HCT116 (cell line): ENCODE results near the gene DRD2. TPM values are rescaled to one million over a fixed set of nuclear protein-coding genes. Genes with fewer than 3 reads are reported as not detected.

Experiments used
- ATAC-seq: fragments of 200-7000 bp; cut with Tn5 transposase; 2 replicates; pipeline ENCODE4 v1.9.1; 2020; ENCODE audit warnings: mild to moderate bottlenecking, moderate library complexity
- BruUV-seq: library from RNA; stranded (reverse); fragments of 400-500 nt; replicated peaks from 2 replicates; lab custom pipeline; 2021; lab: Mats Ljungman, UMichigan
- CTCF ChIA-PET: fragments of 300-600 bp; sonication (Branson Sonifier 250); formaldehyde crosslinking; loops from one replicate; lab custom pipeline; 2021; ENCODE audit warnings: antibody characterized with exemption; lab: Charles Lee
- POLR2A ChIA-PET: fragments of 300-600, 350-600 bp; sonication (Branson Sonifier 250); formaldehyde crosslinking; loops from one replicate; lab custom pipeline; 2021; ENCODE audit warnings: antibody characterized with exemption; lab: Charles Lee
- RAD21 ChIA-PET, 2 experiments: fragments of 300-600 bp; sonication (Branson Sonifier 250); formaldehyde crosslinking; loops; one replicate each; lab custom pipeline; 2023; ENCODE audit warnings: low total read pairs in 2 of 2; ENCODE audit not compliant: uncharacterized antibody in 2 of 2, unreplicated experiment in 2 of 2, low non-redundant PET in 1 of 2; lab: Charles Lee
- DNase-seq: peaks from one replicate; pipeline ENCODE4 v3.0.0-alpha.2; 2010; ENCODE audit warnings: low read depth, low spot score
- H2AFZ ChIP-seq: fragments of 200-600 bp; shearing (Covaris generic), sonication (generic); 2 replicates; pipeline ENCODE4 v1.6.1; 2017; ENCODE audit warnings: low read depth, mixed run types, mixed read lengths, antibody characterized with exemption, low read length; ENCODE audit not compliant: poor library complexity, severe bottlenecking
- H3K27ac ChIP-seq: 2 replicates; pipeline ENCODE4 v1.5.1; 2012; ENCODE audit warnings: low read depth, low read length
- H3K27me3 ChIP-seq: fragments of 200-600 bp; sonication (generic); 2 replicates; pipeline ENCODE4 v1.6.1; 2016; ENCODE audit warnings: mixed run types, low read length, mixed read lengths; ENCODE audit not compliant: insufficient read depth
- H3K36me3 ChIP-seq, 2 experiments: fragments of 200-500 bp in 1 of 2; fragments of 200-600 bp in 1 of 2; sonication (Bioruptor generic) in 1 of 2; sonication (generic) in 1 of 2; 2 replicates each; pipeline versions ENCODE4 v1.5.1 to v1.6.1; 2014 to 2016; ENCODE audit warnings: low read length in 2 of 2, inconsistent platforms in 1 of 2, mixed read lengths in 1 of 2, mixed run types in 1 of 2; ENCODE audit not compliant: insufficient read depth in 2 of 2, control insufficient read depth in 1 of 2
- H3K4me1 ChIP-seq, 2 experiments: fragments of 200-600 bp in 1 of 2; sonication (generic) in 1 of 2; 2 replicates each; pipeline versions ENCODE4 v1.5.1 to v1.6.1; 2012 to 2017; ENCODE audit warnings: low read length in 2 of 2, inconsistent platforms in 1 of 2, mild to moderate bottlenecking in 1 of 2, mixed read lengths in 1 of 2, mixed run types in 1 of 2, moderate library complexity in 1 of 2; ENCODE audit not compliant: insufficient read depth in 2 of 2, control insufficient read depth in 1 of 2
- H3K4me2 ChIP-seq: fragments of 200-600 bp; sonication (generic); 2 replicates; pipeline ENCODE4 v1.6.1; 2017; ENCODE audit warnings: mixed run types, low read length, mixed read lengths
- H3K4me3 ChIP-seq, 2 experiments: fragments of 200-600 bp in 1 of 2; sonication (generic) in 1 of 2; replicated peaks in 1 of 2; 2 replicates each; pipeline ENCODE4 v1.5.1; 2011 to 2016; ENCODE audit warnings: low read length in 2 of 2, control low read depth in 1 of 2, low read depth in 1 of 2, mild to moderate bottlenecking in 1 of 2, mixed read lengths in 1 of 2, mixed run types in 1 of 2
- H3K79me2 ChIP-seq: fragments of 200-600 bp; sonication (generic); 2 replicates; pipeline ENCODE4 v1.6.1; 2017; ENCODE audit warnings: mild to moderate bottlenecking, mixed run types, low read length, moderate library complexity, mixed read lengths; ENCODE audit not compliant: insufficient read depth
- H3K9ac ChIP-seq: fragments of 200-600 bp; sonication (generic); 2 replicates; pipeline ENCODE4 v1.6.1; 2016; ENCODE audit warnings: low read length, mixed read lengths
- H3K9me2 ChIP-seq: fragments of 200-600 bp; sonication (generic), shearing (Covaris generic); 2 replicates; pipeline ENCODE4 v1.6.1; 2017; ENCODE audit warnings: mixed run types, mild to moderate bottlenecking, moderate library complexity; ENCODE audit not compliant: insufficient read depth
- H3K9me3 ChIP-seq, 2 experiments: fragments of 200-500 bp in 1 of 2; fragments of 200-600 bp in 1 of 2; sonication (Bioruptor generic) in 1 of 2; sonication (generic) in 1 of 2; 2 replicates each; pipeline ENCODE4 v1.6.1; 2014 to 2017; ENCODE audit warnings: low read length in 2 of 2, mixed read lengths in 2 of 2, inconsistent platforms in 1 of 2, low read depth in 1 of 2, mild to moderate bottlenecking in 1 of 2, mixed run types in 1 of 2, moderate library complexity in 1 of 2; ENCODE audit not compliant: control insufficient read depth in 1 of 2, insufficient read depth in 1 of 2
- H4K20me1 ChIP-seq: fragments of 200-600 bp; sonication (generic), shearing (Covaris generic); 2 replicates; pipeline ENCODE4 v1.6.1; 2017; ENCODE audit warnings: mixed run types, mild to moderate bottlenecking, moderate library complexity; ENCODE audit not compliant: insufficient read depth
- ATF3 ChIP-seq: IDR thresholded peaks from 2 replicates; pipeline ENCODE4 v1.6.1; 2012
- CBX3 ChIP-seq: IDR thresholded peaks from 2 replicates; pipeline ENCODE4 v1.6.1; 2012; ENCODE audit warnings: low read depth
- CTCF ChIP-seq, 3 experiments: fragments of 200-600 bp in 1 of 3; sonication (generic) in 1 of 3; IDR thresholded peaks in 2 of 3; conservative IDR thresholded peaks in 1 of 3; 2 replicates each; pipeline ENCODE4 v1.5.1; 2012 to 2017; ENCODE audit warnings: low read depth in 2 of 3, low read length in 2 of 3, antibody characterized with exemption in 1 of 3, borderline replicate concordance in 1 of 3, control low read depth in 1 of 3, mild to moderate bottlenecking in 1 of 3, mixed read lengths in 1 of 3, mixed run types in 1 of 3, moderate library complexity in 1 of 3; ENCODE audit not compliant: insufficient read depth in 1 of 3
- EGR1 ChIP-seq: IDR thresholded peaks from 2 replicates; pipeline ENCODE4 v1.6.1; 2012; ENCODE audit warnings: low read depth
- EZH2 ChIP-seq: fragments of 200-600 bp; sonication (generic); IDR thresholded peaks from 2 replicates; pipeline ENCODE4 v1.6.1; 2017; ENCODE audit warnings: antibody characterized with exemption, mixed run types
- EZH2phosphoT487 ChIP-seq: fragments of 200-600 bp; IDR thresholded peaks from 2 replicates; pipeline ENCODE4 v1.6.1; 2018; ENCODE audit warnings: antibody characterized with exemption, borderline replicate concordance
- FOSL1 ChIP-seq: IDR thresholded peaks from 2 replicates; pipeline ENCODE4 v1.6.1; 2012; ENCODE audit warnings: low read depth
- JUND ChIP-seq: IDR thresholded peaks from 2 replicates; pipeline ENCODE4 v1.6.1; 2012
- MAX ChIP-seq: IDR thresholded peaks from 2 replicates; pipeline ENCODE4 v1.6.1; 2012
- POLR2A ChIP-seq: IDR thresholded peaks from 2 replicates; pipeline ENCODE4 v1.7.0; 2011; ENCODE audit warnings: borderline replicate concordance; ENCODE audit not compliant: insufficient read depth, insufficient read length; ENCODE audit errors: extremely low read depth
- POLR2AphosphoS5 ChIP-seq: IDR thresholded peaks from 2 replicates; pipeline ENCODE4 v1.6.1; 2011; ENCODE audit warnings: mild to moderate bottlenecking, low read depth, low read length, moderate library complexity
- RAD21 ChIP-seq: IDR thresholded peaks from 2 replicates; pipeline ENCODE4 v1.6.1; 2012; ENCODE audit warnings: low read depth, mild to moderate bottlenecking
- REST ChIP-seq: IDR thresholded peaks from 2 replicates; pipeline ENCODE4 v1.6.1; 2012; ENCODE audit warnings: low read depth
- SIN3A ChIP-seq: IDR thresholded peaks from 2 replicates; pipeline ENCODE4 v1.6.1; 2012; ENCODE audit warnings: low read depth
- SP1 ChIP-seq: IDR thresholded peaks from 2 replicates; pipeline ENCODE4 v1.6.1; 2012; ENCODE audit warnings: low read depth
- SRF ChIP-seq: IDR thresholded peaks from 2 replicates; pipeline ENCODE4 v1.6.1; 2012; ENCODE audit warnings: low read depth
- TCF7L2 ChIP-seq: IDR thresholded peaks from 2 replicates; pipeline ENCODE4 v1.7.0; 2011; ENCODE audit warnings: borderline replicate concordance, inconsistent platforms; ENCODE audit not compliant: insufficient read depth, insufficient read length; ENCODE audit errors: extremely low read depth
- YY1 ChIP-seq: IDR thresholded peaks from 2 replicates; pipeline ENCODE4 v1.6.1; 2011; ENCODE audit warnings: low read length, low read depth, moderate library complexity, mild to moderate bottlenecking; ENCODE audit not compliant: insufficient replicate concordance; ENCODE audit errors: extremely low read depth
- ZFX ChIP-seq: fragments of 450-650 bp; IDR thresholded peaks from 2 replicates; pipeline ENCODE4 v1.6.1; 2017
- ZNF274 ChIP-seq: fragments of 200-500 bp; sonication (Bioruptor generic); IDR thresholded peaks from 2 replicates; pipeline ENCODE4 v1.6.1; 2014; ENCODE audit warnings: mild to moderate bottlenecking, low read depth, low read length, inconsistent platforms
- intact Hi-C: fragments of 100-400 bp; cut with micrococcal nuclease; formaldehyde crosslinking; loops from 2 replicates; pipeline ENCODE4 v1.10.0; 2022
- total RNA-seq: library from RNA; stranded (reverse); gene quantifications from one replicate; pipeline ENCODE4 v1.2.1, GENCODE V29; 2021; ENCODE audit not compliant: unreplicated experiment

The DRD2 gene
- total RNA-seq, 1 experiment from 2014 or later, result not detected

GRCh38 chr11:113447621-113448315 lies 27.4 kb downstream of the DRD2 start:
- H3K4me1 ChIP-seq, result no peaks in the 10 kb centered on the region
- ChIA-PET POLR2A (no interaction called here), RAD21 (no interaction called here), CTCF (no interaction called here)
- no peaks in the 10 kb centered on the region for H3K36me3 ChIP-seq
- DNase-seq (no peak), ATAC-seq (no peak)
- H3K27ac ChIP-seq, result no peak overlapping the region
- H3K27me3 ChIP-seq, result peaks cover 36% of the 10 kb centered on the region
- no peaks in the 10 kb centered on the region for H3K9me2 ChIP-seq
- no peaks in the 10 kb centered on the region for H3K79me2 ChIP-seq
- H4K20me1 ChIP-seq, result no peaks in the 10 kb centered on the region
- H3K4me3 ChIP-seq, result no peak overlapping the region
- intact Hi-C loops, result no loop called here
- no peak overlapping the region for H3K9ac ChIP-seq
- H3K4me2 ChIP-seq, result no peak overlapping the region
- no peaks in the 10 kb centered on the region for H3K9me3 ChIP-seq
- TF ChIP-seq YY1 (no peak), TCF7L2 (no peak), CBX3 (no peak), JUND (no peak), ATF3 (no peak), MAX (no peak), EZH2phosphoT487 (no peak), ZFX (no peak), SRF (no peak), CTCF (IDR thresholded peaks at IDR 0.05 in 2 of 3, conservative IDR thresholded peaks at IDR 0.05 in 1 of 3; ENCODE audit: borderline replicate concordance in 1 of 3, insufficient read depth in 1 of 3, low read depth in 2 of 3, low read length in 2 of 3) (no peak), POLR2A (no peak), REST (no peak), SP1 (no peak), EGR1 (no peak), RAD21 (no peak), POLR2AphosphoS5 (no peak), FOSL1 (no peak), EZH2 (no peak), ZNF274 (no peak), SIN3A (no peak)
- BruUV-seq, result no TSS peak
- H2AFZ ChIP-seq, result no peak overlapping the region
